ENCODE measurements around the gene FABP2.

DNA sequence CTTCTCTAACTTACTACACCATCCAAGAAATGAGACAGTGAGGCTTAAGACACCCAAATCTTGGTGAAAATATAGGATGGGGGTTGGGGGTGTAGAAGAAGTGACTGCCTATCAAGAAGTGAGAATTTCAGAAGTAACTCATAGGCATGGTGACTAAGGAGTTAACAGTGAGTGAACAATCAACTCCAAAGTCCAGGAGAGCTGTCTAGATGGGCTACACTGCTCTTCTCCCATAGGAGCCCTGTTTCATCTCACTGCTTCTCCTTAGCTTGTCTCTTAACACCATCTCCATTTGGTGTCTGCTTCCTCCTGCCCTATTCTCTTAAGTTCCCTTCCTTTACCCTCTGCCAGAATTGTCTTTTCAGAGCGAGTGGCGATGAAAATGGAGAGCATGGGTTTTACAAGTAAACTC lies 22.7 kb downstream of the FABP2 start:
- TF ChIP-seq, protein P1, sequence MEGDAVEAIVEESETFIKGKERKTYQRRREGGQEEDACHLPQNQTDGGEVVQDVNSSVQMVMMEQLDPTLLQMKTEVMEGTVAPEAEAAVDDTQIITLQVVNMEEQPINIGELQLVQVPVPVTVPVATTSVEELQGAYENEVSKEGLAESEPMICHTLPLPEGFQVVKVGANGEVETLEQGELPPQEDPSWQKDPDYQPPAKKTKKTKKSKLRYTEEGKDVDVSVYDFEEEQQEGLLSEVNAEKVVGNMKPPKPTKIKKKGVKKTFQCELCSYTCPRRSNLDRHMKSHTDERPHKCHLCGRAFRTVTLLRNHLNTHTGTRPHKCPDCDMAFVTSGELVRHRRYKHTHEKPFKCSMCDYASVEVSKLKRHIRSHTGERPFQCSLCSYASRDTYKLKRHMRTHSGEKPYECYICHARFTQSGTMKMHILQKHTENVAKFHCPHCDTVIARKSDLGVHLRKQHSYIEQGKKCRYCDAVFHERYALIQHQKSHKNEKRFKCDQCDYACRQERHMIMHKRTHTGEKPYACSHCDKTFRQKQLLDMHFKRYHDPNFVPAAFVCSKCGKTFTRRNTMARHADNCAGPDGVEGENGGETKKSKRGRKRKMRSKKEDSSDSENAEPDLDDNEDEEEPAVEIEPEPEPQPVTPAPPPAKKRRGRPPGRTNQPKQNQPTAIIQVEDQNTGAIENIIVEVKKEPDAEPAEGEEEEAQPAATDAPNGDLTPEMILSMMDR (IDR thresholded peaks at IDR 0.05; ENCODE audit: insufficient read depth, low read length): no peak
- TF ChIP-seq POLR2AphosphoS5 (IDR thresholded peaks at IDR 0.05; ENCODE audit: low read depth): no peak
- no peak for TF ChIP-seq SPI1 (IDR thresholded peaks at IDR 0.05; ENCODE audit: borderline replicate concordance, low read depth)

Data from HL-60 (cell line).